GM12878 (cell line): ENCODE measurements around the gene TSR1. TPM values are rescaled to one million over a fixed set of nuclear protein-coding genes. Genes with fewer than 3 reads are reported as not detected.

Experiments
- ATAC-seq: fragments of 200-7000 bp; cut with Tn5 transposase; 3 replicates; pipeline ENCODE4 v1.9.1; 2020; ENCODE audit warnings: mild to moderate bottlenecking, moderate library complexity
- BruUV-seq: library from RNA; stranded (reverse); fragments of 400-500 nt; replicated peaks from 2 replicates; lab custom pipeline; 2021; lab: Mats Ljungman, UMichigan
- CTCF ChIA-PET: fragments of 300-600 bp; sonication (Branson Sonifier 250); formaldehyde crosslinking; extraction: SDS; loops from one replicate; lab custom pipeline; 2021; ENCODE audit warnings: inconsistent platforms; lab: Yijun Ruan, JAX
- POLR2A ChIA-PET: fragments of 350-600 bp; formaldehyde crosslinking; extraction: SDS; loops from one replicate; lab custom pipeline; 2021; ENCODE audit warnings: inconsistent platforms; lab: Charles Lee
- RAD21 ChIA-PET: fragments of 300-600 bp; sonication (Branson Sonifier 250); formaldehyde crosslinking; loops from one replicate; lab custom pipeline; 2023; ENCODE audit warnings: antibody characterized with exemption; ENCODE audit not compliant: unreplicated experiment; lab: Charles Lee
- SMC1A ChIA-PET: fragments of 300-600 bp; sonication (Branson Sonifier 250); formaldehyde crosslinking; loops from one replicate; lab custom pipeline; 2023; ENCODE audit not compliant: unreplicated experiment, uncharacterized antibody; lab: Charles Lee
- DNase-seq: peaks from one replicate; pipeline ENCODE4 v3.0.0-alpha.2; 2011; ENCODE audit warnings: low read depth, low spot score
- FAIRE-seq: peaks from 3 replicates; lab custom pipeline; 2011; peaks lifted over from hg19 to GRCh38; lab: Jason Lieb, UNC
- H2AFZ ChIP-seq: 2 replicates; pipeline ENCODE4 v1.6.0; 2011; ENCODE audit warnings: low read depth, low read length, control low read depth; ENCODE audit not compliant: control insufficient read depth
- H3K27ac ChIP-seq: 2 replicates; pipeline ENCODE4 v1.5.1; 2011; ENCODE audit warnings: control low read depth; ENCODE audit not compliant: control insufficient read depth, insufficient read depth
- H3K27me3 ChIP-seq, 2 experiments: replicated peaks in 1 of 2; 2 replicates each; pipeline versions ENCODE4 v1.6.0 to v1.6.1; 2011; ENCODE audit warnings: low read length in 1 of 2; ENCODE audit not compliant: control insufficient read depth in 2 of 2, insufficient read depth in 2 of 2
- H3K36me3 ChIP-seq, 2 experiments: 2 replicates each; pipeline ENCODE4 v1.5.1; 2011; ENCODE audit warnings: low read length in 1 of 2; ENCODE audit not compliant: control insufficient read depth in 2 of 2, insufficient read depth in 2 of 2
- H3K4me1 ChIP-seq: 2 replicates; pipeline ENCODE4 v1.6.1; 2011; ENCODE audit warnings: mild to moderate bottlenecking, low read length, moderate library complexity, mixed read lengths; ENCODE audit not compliant: control insufficient read depth, insufficient read depth
- H3K4me2 ChIP-seq: 2 replicates; pipeline ENCODE4 v1.6.0; 2011; ENCODE audit warnings: control low read depth; ENCODE audit not compliant: control insufficient read depth, insufficient read depth
- H3K4me3 ChIP-seq: fragments of 200-600 bp; sonication (generic); 2 replicates; pipeline ENCODE4 v1.5.1; 2016
- H3K79me2 ChIP-seq: 2 replicates; pipeline ENCODE4 v1.6.0; 2011; ENCODE audit warnings: low read length; ENCODE audit not compliant: control insufficient read depth, insufficient read depth
- H3K9ac ChIP-seq: 2 replicates; pipeline ENCODE4 v1.8.0; 2011; ENCODE audit warnings: low read length, control low read depth, mixed read lengths; ENCODE audit not compliant: control insufficient read depth, insufficient read depth
- H3K9me3 ChIP-seq: replicated peaks from 3 replicates; pipeline ENCODE4 v1.5.1; 2011; ENCODE audit warnings: mild to moderate bottlenecking, low read length; ENCODE audit not compliant: control insufficient read depth, insufficient read depth
- H4K20me1 ChIP-seq: 2 replicates; pipeline ENCODE4 v1.6.0; 2011; ENCODE audit not compliant: control insufficient read depth, insufficient read depth
- BMI1 ChIP-seq: fragments of 450-650 bp; IDR thresholded peaks from 2 replicates; pipeline ENCODE4 v1.6.1; 2016; ENCODE audit warnings: mild to moderate bottlenecking, moderate library complexity, borderline replicate concordance
- DPF2 ChIP-seq: fragments of 450-650 bp; IDR thresholded peaks from 2 replicates; pipeline ENCODE4 v1.6.1; 2017; ENCODE audit warnings: mild to moderate bottlenecking
- JUNB ChIP-seq: IDR thresholded peaks from 2 replicates; pipeline ENCODE4 v1.6.1; 2016; ENCODE audit warnings: antibody characterized with exemption, mild to moderate bottlenecking
- JUND ChIP-seq: IDR thresholded peaks from 2 replicates; pipeline ENCODE4 v1.6.1; 2012; ENCODE audit warnings: low read depth, mild to moderate bottlenecking, low read length, improper control_type of control experiment, moderate library complexity
- MYB ChIP-seq: fragments of 150-350 bp; IDR thresholded peaks from 2 replicates; pipeline ENCODE4 v1.6.1; 2014; ENCODE audit warnings: mild to moderate bottlenecking, low read depth, low read length, borderline replicate concordance
- MYC ChIP-seq: IDR thresholded peaks from 2 replicates; pipeline ENCODE4 v1.6.1; 2011; ENCODE audit warnings: mild to moderate bottlenecking, low read length, moderate library complexity, inconsistent platforms; ENCODE audit not compliant: insufficient read depth, insufficient replicate concordance, insufficient read length, severe bottlenecking
- PAX5 ChIP-seq: IDR thresholded peaks from 2 replicates; pipeline ENCODE4 v1.6.1; 2011; ENCODE audit warnings: low read depth, low read length, borderline replicate concordance
- PAX8 ChIP-seq: fragments of 450-650 bp; IDR thresholded peaks from 2 replicates; pipeline ENCODE4 v1.6.1; 2017; ENCODE audit warnings: mild to moderate bottlenecking, moderate library complexity
- SUPT20H ChIP-seq: IDR thresholded peaks from 2 replicates; pipeline ENCODE4 v1.6.1; 2011; ENCODE audit warnings: low read depth, mild to moderate bottlenecking, low read length, moderate library complexity, borderline replicate concordance; ENCODE audit not compliant: control insufficient read depth
- TAF1 ChIP-seq: IDR thresholded peaks from 2 replicates; pipeline ENCODE4 v1.6.1; 2011; ENCODE audit warnings: mild to moderate bottlenecking, low read depth, low read length, borderline replicate concordance
- ZBED1 ChIP-seq: IDR thresholded peaks from 2 replicates; pipeline ENCODE4 v1.6.1; 2016; ENCODE audit warnings: borderline replicate concordance
- ZBTB4 ChIP-seq: fragments of 450-650 bp; formaldehyde crosslinking; IDR thresholded peaks from 2 replicates; pipeline ENCODE4 v1.4.0; 2022; ENCODE audit warnings: mild to moderate bottlenecking, moderate library complexity
- ZNF207 ChIP-seq: fragments of 450-650 bp; IDR thresholded peaks from 2 replicates; pipeline ENCODE4 v1.6.1; 2014; ENCODE audit warnings: antibody characterized with exemption, mild to moderate bottlenecking, borderline replicate concordance
- WGBS: methylation state at CpG from one replicate; pipeline ENCODE4 v1.1.6; 2016; ENCODE audit warnings: low lambda C conversion rate; ENCODE audit not compliant: insufficient replicate concordance, insufficient coverage; ENCODE audit errors: missing lambda C conversion rate; 5-methylcytosine and 5-hydroxymethylcytosine counted together
- in situ Hi-C: fragments of 300-500 bp; cut with MboI; formaldehyde crosslinking; loops from 9 replicates; pipeline ENCODE4 v1.14.3; 2018; ENCODE audit warnings: mixed read lengths
- intact Hi-C: fragments of 100-400 bp; cut with micrococcal nuclease; formaldehyde crosslinking; loops from one replicate; pipeline ENCODE4 v1.14.2; 2022; ENCODE audit not compliant: unreplicated experiment
- polyA plus RNA-seq, 11 experiments: library from polyadenylated mRNA; depleted of rRNA in 4 of 11; unstranded in 6 of 11; stranded (reverse) in 5 of 11; fragments of >200 nt; fragmentation: Nextera tagmentation in 4 of 11; fragmentation: Illumina TruSeq in 1 of 11; extraction: Ambion mirVana in 4 of 11; extraction: Trizol in 1 of 11; gene quantifications; 1 replicate in 1 of 11; 2 replicates in 10 of 11; pipeline versions ENCODE4 v1.2.1 to v1.2.3, GENCODE V29; 2011 to 2016; ENCODE audit warnings: inconsistent platforms in 2 of 11, missing spikeins in 2 of 11, low read depth in 1 of 11
- total RNA-seq, 4 experiments: library from RNA; depleted of rRNA in 3 of 4; stranded (reverse); fragments of >200 nt in 3 of 4; fragmentation: Illumina TruSeq in 1 of 4; extraction: Trizol in 1 of 4; gene quantifications; 2 replicates each; pipeline versions ENCODE4 v1.2.1 to v1.2.3, GENCODE V29; 2013 to 2021
- TF ChIP-seq, protein P1 (sequence below): fragments of 450-650 bp; IDR thresholded peaks from 2 replicates; pipeline ENCODE4 v1.6.1; 2017; ENCODE audit warnings: mild to moderate bottlenecking, moderate library complexity
- TF ChIP-seq, protein P2 (sequence below): IDR thresholded peaks from 2 replicates; pipeline ENCODE4 v1.6.1; 2012; ENCODE audit warnings: low read depth, low read length, improper control_type of control experiment

Gene TSR1
- total and polyA plus RNA-seq, 10 of the 15 experiments (the other 5 are each of a cell fraction or from before 2014, with no cell fraction given): 14.7 to 100 (median 46.9) TPM

DNA sequence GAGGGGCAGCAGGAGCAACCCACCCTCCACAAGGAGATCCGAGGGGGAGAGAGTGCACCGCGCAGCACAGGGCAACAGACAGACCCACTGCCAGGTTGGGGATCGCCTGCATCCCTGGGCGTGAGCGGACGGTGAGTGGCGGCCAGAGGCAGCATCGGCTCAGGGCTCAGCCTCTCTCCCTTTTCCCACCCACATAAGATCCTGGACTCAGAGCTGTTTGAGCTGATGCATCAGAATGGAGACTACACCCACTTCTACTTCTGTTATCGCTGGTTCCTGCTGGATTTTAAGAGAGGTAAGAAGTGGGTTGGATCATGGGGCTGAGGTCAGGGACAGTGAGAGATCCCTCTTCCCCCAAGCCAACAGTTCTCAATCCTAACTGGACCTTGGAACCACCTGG is 41.4 kb upstream of the TSR1 start:
- DNase-seq (no peak), FAIRE-seq (no peak), ATAC-seq (no peak)
- no peaks in the 10 kb centered on the region for H4K20me1 ChIP-seq
- H3K36me3 ChIP-seq: no peaks in the 10 kb centered on the region; a peak in 3 of 4 replicates
- H3K4me1 ChIP-seq: no peaks in the 10 kb centered on the region
- H3K9ac ChIP-seq: no peak overlapping the region
- no peaks in the 10 kb centered on the region for H3K79me2 ChIP-seq
- POLR2A ChIA-PET: no interaction called here
- H3K27me3 ChIP-seq: no peaks in the 10 kb centered on the region
- H3K4me3 ChIP-seq: no peak overlapping the region
- RAD21 ChIA-PET: no interaction called here
- in situ Hi-C loops (loop anchor here (5.0 kb wide), 1 partner anchor 35 kb away; no protein-coding TSS in a partner anchor), intact Hi-C loops (no loop called here)
- no TSS peak for BruUV-seq
- CTCF ChIA-PET: interaction anchor here (12.3 kb wide), 1 partner anchor 37 kb away, joined by 597 read pairs; no protein-coding TSS in a partner anchor
- H3K9me3 ChIP-seq: no peaks in the 10 kb centered on the region
- SMC1A ChIA-PET: interaction anchor here (10.7 kb wide), 1 partner anchor 37 kb away, joined by 364 read pairs; no protein-coding TSS in a partner anchor
- TF ChIP-seq JUNB (no peak), ZBED1 (no peak), TAF1 (no peak), PAX8 (no peak), DPF2 (no peak), JUND (no peak), MYB (no peak), ZNF207 (no peak), MYC (no peak), PAX5 (no peak), ZBTB4 (CRISPR knock-in tag) (no peak), BMI1 (no peak), SUPT20H (no peak)
- TF ChIP-seq, protein P1, sequence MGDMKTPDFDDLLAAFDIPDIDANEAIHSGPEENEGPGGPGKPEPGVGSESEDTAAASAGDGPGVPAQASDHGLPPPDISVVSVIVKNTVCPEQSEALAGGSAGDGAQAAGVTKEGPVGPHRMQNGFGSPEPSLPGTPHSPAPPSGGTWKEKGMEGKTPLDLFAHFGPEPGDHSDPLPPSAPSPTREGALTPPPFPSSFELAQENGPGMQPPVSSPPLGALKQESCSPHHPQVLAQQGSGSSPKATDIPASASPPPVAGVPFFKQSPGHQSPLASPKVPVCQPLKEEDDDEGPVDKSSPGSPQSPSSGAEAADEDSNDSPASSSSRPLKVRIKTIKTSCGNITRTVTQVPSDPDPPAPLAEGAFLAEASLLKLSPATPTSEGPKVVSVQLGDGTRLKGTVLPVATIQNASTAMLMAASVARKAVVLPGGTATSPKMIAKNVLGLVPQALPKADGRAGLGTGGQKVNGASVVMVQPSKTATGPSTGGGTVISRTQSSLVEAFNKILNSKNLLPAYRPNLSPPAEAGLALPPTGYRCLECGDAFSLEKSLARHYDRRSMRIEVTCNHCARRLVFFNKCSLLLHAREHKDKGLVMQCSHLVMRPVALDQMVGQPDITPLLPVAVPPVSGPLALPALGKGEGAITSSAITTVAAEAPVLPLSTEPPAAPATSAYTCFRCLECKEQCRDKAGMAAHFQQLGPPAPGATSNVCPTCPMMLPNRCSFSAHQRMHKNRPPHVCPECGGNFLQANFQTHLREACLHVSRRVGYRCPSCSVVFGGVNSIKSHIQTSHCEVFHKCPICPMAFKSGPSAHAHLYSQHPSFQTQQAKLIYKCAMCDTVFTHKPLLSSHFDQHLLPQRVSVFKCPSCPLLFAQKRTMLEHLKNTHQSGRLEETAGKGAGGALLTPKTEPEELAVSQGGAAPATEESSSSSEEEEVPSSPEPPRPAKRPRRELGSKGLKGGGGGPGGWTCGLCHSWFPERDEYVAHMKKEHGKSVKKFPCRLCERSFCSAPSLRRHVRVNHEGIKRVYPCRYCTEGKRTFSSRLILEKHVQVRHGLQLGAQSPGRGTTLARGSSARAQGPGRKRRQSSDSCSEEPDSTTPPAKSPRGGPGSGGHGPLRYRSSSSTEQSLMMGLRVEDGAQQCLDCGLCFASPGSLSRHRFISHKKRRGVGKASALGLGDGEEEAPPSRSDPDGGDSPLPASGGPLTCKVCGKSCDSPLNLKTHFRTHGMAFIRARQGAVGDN: no peak
- TF ChIP-seq, protein P2, sequence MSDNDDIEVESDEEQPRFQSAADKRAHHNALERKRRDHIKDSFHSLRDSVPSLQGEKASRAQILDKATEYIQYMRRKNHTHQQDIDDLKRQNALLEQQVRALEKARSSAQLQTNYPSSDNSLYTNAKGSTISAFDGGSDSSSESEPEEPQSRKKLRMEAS: no peak
- H3K27ac ChIP-seq: no peak overlapping the region
- 92% methylated on average over 10 of the region's 10 CpGs for WGBS
- H2AFZ ChIP-seq: no peak overlapping the region
- H3K4me2 ChIP-seq: no peak overlapping the region
